Activated CD8-positive, alpha-beta memory T cell treated with anti-CD3 and anti-CD28 coated beads for 48 hours (primary cell): ENCODE data around the gene GJB4.
"Not testable (repeated sequence)": the region's sequence is repeated elsewhere in the genome, so short reads cannot be mapped to it uniquely, and the experiment has no call there.

ENCODE experiments used
- DNase-seq, 3 experiments: peaks; one replicate each; pipeline ENCODE4 v3.0.0-alpha.2; 2020; ENCODE audit warnings: low read depth in 2 of 3, low spot score in 2 of 3

Gene GJB4

DNA sequence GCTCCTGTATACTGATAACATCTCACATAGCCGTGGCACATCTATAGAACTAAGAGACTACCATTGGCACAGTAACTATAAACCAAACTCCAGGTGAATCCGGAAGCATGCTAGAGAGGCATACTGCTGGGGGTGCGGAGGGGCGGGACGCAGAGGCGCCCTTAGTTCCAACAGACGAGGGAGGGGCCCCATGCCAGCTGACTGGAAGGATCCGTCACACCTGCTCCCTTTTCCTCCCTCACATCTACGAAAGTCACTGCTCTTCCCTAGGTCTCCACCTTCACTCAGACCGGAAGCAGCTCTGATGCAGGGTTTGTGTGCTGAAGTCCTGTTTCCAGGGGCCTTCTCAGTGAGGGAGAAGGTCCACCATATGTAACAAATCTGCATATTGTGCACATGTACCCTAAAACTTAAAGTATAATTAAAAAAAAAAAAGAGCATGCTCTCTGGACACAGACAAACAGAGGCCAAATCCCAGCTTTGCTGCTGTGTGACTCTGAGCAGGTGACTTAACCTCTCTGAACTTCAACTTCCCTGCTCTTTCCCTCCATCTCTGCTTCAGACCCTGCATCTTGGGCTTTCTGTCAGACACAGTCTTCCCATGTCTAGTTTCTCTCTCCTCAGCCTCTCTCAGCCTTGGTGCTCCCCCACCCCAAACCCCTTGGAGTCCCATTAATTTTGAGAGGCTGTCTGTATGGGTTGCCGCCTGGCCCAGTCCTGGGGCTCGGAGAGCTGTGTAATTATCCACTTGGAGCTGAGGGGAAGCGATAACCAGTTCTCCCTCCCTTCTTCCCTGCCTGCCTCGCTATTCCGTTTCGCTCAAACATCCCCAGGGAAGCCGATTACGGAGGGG is 12.5 kb upstream of the GJB4 start:
- DNase-seq, result no peak

DNA sequence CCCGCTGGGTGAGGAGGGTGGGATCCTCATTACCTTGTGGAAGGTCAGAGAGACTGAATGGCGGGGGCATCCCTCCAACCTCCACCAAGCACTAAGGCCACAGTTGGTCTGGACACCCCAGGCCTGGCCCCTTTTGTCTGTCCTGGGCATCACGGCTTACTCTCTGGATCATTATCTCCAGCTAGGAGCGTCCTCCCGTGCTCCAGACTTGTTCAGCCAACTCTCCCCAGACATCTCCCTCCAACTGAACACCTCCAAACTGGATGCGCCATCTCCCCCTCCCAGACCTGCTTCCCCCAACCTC is 11.9 kb upstream of the GJB4 start:
- no peak for DNase-seq

GRCh38 chr1:34749992-34750391 is 9.5 kb upstream of the GJB4 start:
- no peak for DNase-seq

DNA sequence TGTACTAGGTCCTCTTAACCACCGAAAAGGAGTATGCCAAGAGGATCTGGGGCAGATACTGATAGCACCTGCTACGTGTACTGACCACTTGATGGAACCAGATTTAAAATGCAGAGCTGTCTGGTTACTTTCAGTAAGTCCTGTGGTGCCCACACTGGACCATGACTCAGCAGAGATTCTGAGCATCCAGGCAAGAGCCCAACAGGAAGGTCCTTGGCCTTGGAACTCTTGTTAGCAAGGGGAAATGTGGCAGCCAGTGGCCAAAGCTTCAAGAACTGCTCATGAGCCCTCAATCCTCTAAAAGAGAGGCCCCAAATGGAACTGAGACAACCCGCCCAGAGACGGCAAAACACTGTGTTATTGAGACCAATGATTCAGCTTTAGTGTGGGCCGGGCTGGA is 8.9 kb upstream of the GJB4 start:
- DNase-seq, result no peak

- DNase-seq, result no peak
Measured at GRCh38 chr1:34753163-34753562, 6.4 kb upstream of the GJB4 start.

DNA sequence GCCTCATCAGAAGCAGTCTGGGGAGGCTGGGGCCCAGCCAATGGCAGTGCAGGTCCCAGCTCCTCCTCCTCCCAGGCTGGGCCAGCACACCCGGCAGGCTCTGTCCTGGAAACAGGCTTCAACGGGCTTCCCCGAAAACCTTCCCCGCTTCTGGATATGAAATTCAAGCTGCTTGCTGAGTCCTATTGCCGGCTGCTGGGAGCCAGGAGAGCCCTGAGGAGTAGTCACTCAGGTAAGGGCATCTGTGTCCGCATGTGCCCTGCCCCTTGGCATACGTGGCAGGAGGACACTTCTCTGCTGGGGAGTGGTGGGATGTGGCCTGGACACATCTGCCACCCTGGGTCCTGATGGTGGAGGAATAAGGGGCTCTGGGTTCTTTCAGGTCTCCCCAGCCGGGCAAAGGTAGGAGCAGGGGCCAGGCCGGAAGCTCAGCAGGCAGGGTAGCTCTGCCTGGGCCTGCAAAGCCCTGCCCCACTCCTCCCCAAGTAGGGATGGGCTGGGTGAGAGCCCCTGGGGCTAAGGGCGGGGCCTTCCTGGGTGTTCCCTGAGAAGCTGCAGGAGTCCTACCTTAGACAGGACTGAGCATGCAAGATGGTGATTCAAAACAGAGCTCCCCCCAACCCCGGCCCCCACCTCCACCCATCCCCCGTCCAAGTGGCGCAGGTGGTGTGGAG is 4.4 kb upstream of the GJB4 start, which contains the start of gene GJB5:
Gene GJB5 (plus strand): TSS at position 84 of the 674 bp plus-strand sequence. CDS start 2,284 bp downstream, outside the sequence.
- no peak for DNase-seq

DNA sequence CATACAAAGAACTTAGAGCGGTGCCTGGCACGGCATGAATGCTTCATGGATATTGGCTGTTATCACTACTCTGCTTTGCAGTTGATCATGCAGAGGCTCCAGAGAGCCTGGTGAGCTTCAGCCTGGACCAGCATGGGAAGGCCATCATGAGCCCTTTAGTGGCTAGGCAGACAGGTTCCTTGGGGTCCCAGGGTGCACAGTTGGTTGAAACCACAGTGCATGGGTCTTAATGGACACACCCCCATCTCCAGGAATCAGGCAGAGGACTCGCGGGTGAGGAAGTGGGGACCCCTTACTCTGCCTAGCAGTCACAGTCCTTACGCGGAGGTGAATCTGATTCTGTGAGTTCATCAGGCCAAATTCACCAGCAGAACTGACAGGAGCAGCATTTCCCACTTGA is 3.6 kb upstream of the GJB4 start:
- DNase-seq, result no peak

GRCh38 chr1:34757386-34757785 is 2.2 kb upstream of the GJB4 start:
- DNase-seq, result no peak

GRCh38 chr1:34758751-34759150 is 789 bp upstream of the GJB4 start:
- DNase-seq, result no peak

DNA sequence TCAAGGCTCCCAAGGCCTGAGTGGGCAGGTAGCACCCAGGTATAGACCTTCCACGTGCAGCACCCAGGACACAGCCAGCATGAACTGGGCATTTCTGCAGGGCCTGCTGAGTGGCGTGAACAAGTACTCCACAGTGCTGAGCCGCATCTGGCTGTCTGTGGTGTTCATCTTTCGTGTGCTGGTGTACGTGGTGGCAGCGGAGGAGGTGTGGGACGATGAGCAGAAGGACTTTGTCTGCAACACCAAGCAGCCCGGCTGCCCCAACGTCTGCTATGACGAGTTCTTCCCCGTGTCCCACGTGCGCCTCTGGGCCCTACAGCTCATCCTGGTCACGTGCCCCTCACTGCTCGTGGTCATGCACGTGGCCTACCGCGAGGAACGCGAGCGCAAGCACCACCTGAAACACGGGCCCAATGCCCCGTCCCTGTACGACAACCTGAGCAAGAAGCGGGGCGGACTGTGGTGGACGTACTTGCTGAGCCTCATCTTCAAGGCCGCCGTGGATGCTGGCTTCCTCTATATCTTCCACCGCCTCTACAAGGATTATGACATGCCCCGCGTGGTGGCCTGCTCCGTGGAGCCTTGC is 1.7 kb downstream of the GJB4 start:
- DNase-seq, result no peak

DNA sequence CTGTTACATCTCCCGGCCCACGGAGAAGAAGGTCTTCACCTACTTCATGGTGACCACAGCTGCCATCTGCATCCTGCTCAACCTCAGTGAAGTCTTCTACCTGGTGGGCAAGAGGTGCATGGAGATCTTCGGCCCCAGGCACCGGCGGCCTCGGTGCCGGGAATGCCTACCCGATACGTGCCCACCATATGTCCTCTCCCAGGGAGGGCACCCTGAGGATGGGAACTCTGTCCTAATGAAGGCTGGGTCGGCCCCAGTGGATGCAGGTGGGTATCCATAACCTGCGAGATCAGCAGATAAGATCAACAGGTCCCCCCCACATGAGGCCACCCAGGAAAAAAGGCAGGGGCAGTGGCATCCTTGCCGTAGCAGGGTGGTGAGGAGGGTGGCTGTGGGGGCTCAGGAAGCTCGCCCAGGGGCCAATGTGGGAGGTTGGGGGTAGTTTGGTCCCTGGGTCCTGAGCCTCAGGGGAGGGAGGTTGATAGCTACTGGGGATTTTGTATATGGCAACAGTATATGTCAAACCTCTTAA is 2.3 kb downstream of the GJB4 start:
- DNase-seq, result no peak

DNA sequence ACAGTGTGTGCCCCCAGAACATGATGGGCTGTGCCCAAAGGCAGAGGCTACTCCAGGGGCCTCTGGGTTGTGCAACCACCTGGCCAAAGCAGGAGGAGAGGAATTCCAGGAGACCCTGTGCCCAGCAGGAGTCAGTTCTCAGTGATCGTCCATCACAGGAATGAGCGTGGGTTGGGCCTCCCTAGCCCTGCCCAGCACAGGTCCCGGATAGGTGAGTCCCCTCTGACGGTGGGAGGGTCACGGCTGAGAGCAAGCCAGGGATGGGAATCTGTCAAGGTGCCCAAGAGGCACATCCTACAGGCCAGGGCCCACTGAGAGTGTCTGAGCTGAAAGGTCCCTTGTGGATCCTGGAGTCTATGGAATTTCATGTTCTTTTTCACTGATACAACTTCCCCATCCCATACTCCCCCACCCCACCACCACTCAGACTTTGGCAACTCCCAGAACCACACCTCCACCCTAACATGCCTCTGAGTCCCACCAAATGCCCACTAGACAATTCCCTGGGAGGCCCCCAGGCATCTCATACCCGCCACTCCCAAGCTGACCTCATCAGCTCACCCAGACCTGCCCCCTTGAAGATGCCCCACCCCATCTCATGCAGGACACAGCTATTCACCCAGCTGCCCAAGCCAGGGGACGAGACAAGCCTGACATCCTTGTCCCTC is 3.1 kb downstream of the GJB4 start:
- no peak for DNase-seq

- DNase-seq, result no peak
Measured at GRCh38 chr1:34763142-34763781, 3.7 kb downstream of the GJB4 start.

DNA sequence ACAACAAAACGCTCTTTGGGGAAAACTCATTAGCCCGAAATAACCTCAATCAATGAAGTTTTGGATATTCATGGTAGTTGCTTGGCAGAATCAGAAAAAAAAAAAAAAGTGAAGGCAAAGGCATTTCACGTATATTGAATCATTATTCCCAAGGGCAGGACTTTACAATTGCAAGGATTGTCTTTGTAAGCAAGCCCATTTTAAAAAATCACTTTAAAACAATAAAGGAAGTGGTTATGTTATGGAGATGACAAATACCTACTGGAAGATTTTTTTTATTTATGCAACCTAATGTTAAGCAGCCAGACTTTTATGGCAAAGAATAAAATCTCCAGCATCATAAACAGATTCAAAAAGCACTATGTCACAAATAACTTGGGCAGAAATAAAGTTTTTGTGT is 9.3 kb downstream of the GJB4 start:
- no peak for DNase-seq

GRCh38 chr1:34770891-34771504 is 11.5 kb downstream of the GJB4 start:
- no peak for DNase-seq

- DNase-seq, result no peak
Measured at GRCh38 chr1:34771573-34772371, 12.2 kb downstream of the GJB4 start.

GRCh38 chr1:34773114-34773513 is 13.6 kb downstream of the GJB4 start:
- not testable (repeated sequence) for DNase-seq

GRCh38 chr1:34774957-34775356 is 15.4 kb downstream of the GJB4 start:
- no peak for DNase-seq

DNA sequence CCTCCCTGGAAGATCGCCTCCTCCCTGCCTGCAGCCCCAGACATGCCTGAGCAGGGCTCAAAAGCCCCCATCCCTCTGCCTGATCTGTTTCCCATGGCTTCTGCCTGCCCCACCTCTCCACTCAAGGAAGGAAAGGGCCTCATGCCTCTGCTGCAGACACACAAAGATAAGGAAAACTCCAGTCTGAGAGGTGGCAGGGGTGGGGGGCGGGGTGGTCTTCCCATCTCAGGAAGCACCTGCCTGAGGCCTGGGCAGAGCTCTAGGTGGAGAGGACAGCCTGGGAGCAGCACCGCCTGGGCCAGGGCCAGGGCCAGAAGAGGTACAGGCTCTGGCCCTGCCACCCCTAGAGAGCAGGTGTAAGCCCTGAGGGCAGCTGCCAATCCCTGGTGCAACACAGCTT is 17.4 kb downstream of the GJB4 start:
- no peak for DNase-seq
